Epithelial cell of proximal tubule (primary cell): ENCODE data around the gene WARS2. TPM values are rescaled to one million over a fixed set of nuclear protein-coding genes. Genes with fewer than 3 reads are reported as not detected.

Experiments
- DNase-seq: peaks from one replicate; pipeline ENCODE4 v3.0.0-alpha.2; 2011; ENCODE audit warnings: low read depth
- H3K4me3 ChIP-seq: 2 replicates; pipeline ENCODE4 v1.5.1; 2011; ENCODE audit warnings: low read depth, mild to moderate bottlenecking, low read length
- CTCF ChIP-seq: conservative IDR thresholded peaks from 2 replicates; pipeline ENCODE4 v1.5.1; 2012; ENCODE audit warnings: low read depth, mild to moderate bottlenecking, low read length
- total RNA-seq: library from RNA; depleted of rRNA; stranded (reverse); fragments of >200 nt; gene quantifications from 2 replicates; pipeline ENCODE4 v1.2.3, GENCODE V29; 2015

WARS2 gene
- total RNA-seq, 1 donor from 2014 or later: 14.8 TPM

- no peak for DNase-seq
- TF ChIP-seq CTCF: no peak
- no peak overlapping the region for H3K4me3 ChIP-seq
Measured at GRCh38 chr1:119115736-119116135, 24.7 kb downstream of the WARS2 start.

- no peak for DNase-seq
Measured at GRCh38 chr1:119115311-119115710, 25.1 kb downstream of the WARS2 start.

GRCh38 chr1:119114786-119115185, 25.7 kb downstream of the WARS2 start:
- no peak for DNase-seq
- TF ChIP-seq CTCF: no peak
- no peak overlapping the region for H3K4me3 ChIP-seq

More at GRCh38 chr1:119115311-119115710, 25.1 kb downstream of the WARS2 start:
- H3K4me3 ChIP-seq: no peak overlapping the region
- no peak for TF ChIP-seq CTCF

GRCh38 chr1:119112791-119113190, 27.7 kb downstream of the WARS2 start:
- no peak overlapping the region for H3K4me3 ChIP-seq
- DNase-seq: no peak
- no peak for TF ChIP-seq CTCF

- no peak for DNase-seq
- TF ChIP-seq CTCF: no peak
- no peak overlapping the region for H3K4me3 ChIP-seq
Measured at GRCh38 chr1:119112244-119112643, 28.2 kb downstream of the WARS2 start.

GRCh38 chr1:119108988-119109387, 31.5 kb downstream of the WARS2 start:
- no peak for DNase-seq
- no peak overlapping the region for H3K4me3 ChIP-seq
- no peak for TF ChIP-seq CTCF

GRCh38 chr1:119103764-119104163, 36.7 kb downstream of the WARS2 start:
- H3K4me3 ChIP-seq: no peak overlapping the region
- DNase-seq: no peak
- no peak for TF ChIP-seq CTCF
